DND-41 (cell line): ENCODE data around the gene LCN15.

ENCODE experiments used
- ATAC-seq: fragments of 200-7000 bp; cut with Tn5 transposase; 3 replicates; pipeline ENCODE4 v1.9.1; 2021; ENCODE audit warnings: low read depth; ENCODE audit not compliant: insufficient read depth
- DNase-seq: peaks from one replicate; pipeline ENCODE4 v3.0.0-alpha.2; 2020
- H2AFZ ChIP-seq: 2 replicates; pipeline ENCODE4 v1.6.0; 2012; ENCODE audit warnings: low read depth, low read length
- H3K27ac ChIP-seq: 2 replicates; pipeline ENCODE4 v1.5.1; 2012; ENCODE audit warnings: low read length, inconsistent platforms
- H3K27me3 ChIP-seq: fragments of 200-600 bp; sonication (generic); 2 replicates; pipeline ENCODE4 v1.6.0; 2012; ENCODE audit warnings: low read length, mild to moderate bottlenecking, inconsistent platforms; ENCODE audit not compliant: insufficient read depth, poor library complexity
- H3K36me3 ChIP-seq: 2 replicates; pipeline ENCODE4 v1.5.1; 2012; ENCODE audit warnings: low read length, inconsistent platforms; ENCODE audit not compliant: insufficient read depth
- H3K4me1 ChIP-seq: 2 replicates; pipeline ENCODE4 v1.5.1; 2012; ENCODE audit warnings: mild to moderate bottlenecking, low read length; ENCODE audit not compliant: insufficient read depth
- H3K4me2 ChIP-seq: 2 replicates; pipeline ENCODE4 v1.6.0; 2012; ENCODE audit warnings: mild to moderate bottlenecking, moderate library complexity, low read length, inconsistent platforms; ENCODE audit not compliant: insufficient read depth
- H3K4me3 ChIP-seq, 2 experiments: fragments of 200-600 bp in 1 of 2; shearing (Covaris generic) in 1 of 2; 2 replicates each; pipeline ENCODE4 v1.5.1; 2012 to 2016; ENCODE audit warnings: inconsistent platforms in 2 of 2, low read length in 2 of 2, mild to moderate bottlenecking in 2 of 2, low read depth in 1 of 2, moderate library complexity in 1 of 2
- H3K79me2 ChIP-seq: 2 replicates; pipeline ENCODE4 v1.6.0; 2012; ENCODE audit warnings: low read length, inconsistent platforms; ENCODE audit not compliant: insufficient read depth
- H3K9ac ChIP-seq: 2 replicates; pipeline ENCODE4 v1.6.0; 2012; ENCODE audit warnings: low read depth, mild to moderate bottlenecking, inconsistent platforms, low read length, moderate library complexity
- H3K9me3 ChIP-seq: 2 replicates; pipeline ENCODE4 v1.5.1; 2012; ENCODE audit warnings: low read length, moderate library complexity, mild to moderate bottlenecking, inconsistent platforms; ENCODE audit not compliant: insufficient read depth, severe bottlenecking
- H4K20me1 ChIP-seq: 2 replicates; pipeline ENCODE4 v1.6.0; 2012; ENCODE audit warnings: low read length; ENCODE audit not compliant: insufficient read depth
- CTCF ChIP-seq: IDR thresholded peaks from 2 replicates; pipeline ENCODE4 v1.5.1; 2012; ENCODE audit warnings: borderline replicate concordance, low read length, moderate library complexity, mild to moderate bottlenecking; ENCODE audit not compliant: poor library complexity, severe bottlenecking; ENCODE audit errors: extremely low read depth
- EZH2 ChIP-seq: IDR thresholded peaks from 3 replicates; pipeline ENCODE4 v1.6.1; 2012; ENCODE audit warnings: borderline replicate concordance, low read depth, mild to moderate bottlenecking, moderate library complexity, low read length, inconsistent platforms; ENCODE audit not compliant: severe bottlenecking

Gene LCN15

GRCh38 chr9:136794281-136794999 lies 30.1 kb upstream of the LCN15 start:
- Histone ChIP-seq H2AFZ (no peak overlapping the region), H3K36me3 (peaks cover 8% of the 10 kb centered on the region; the same call in 1 of the 2 replicates), H3K4me1 (peaks cover 33% of the 10 kb centered on the region), H3K9me3 (no peaks in the 10 kb centered on the region), H3K27ac (no peak overlapping the region), H3K9ac (no peak overlapping the region), H3K27me3 (peaks cover 8% of the 10 kb centered on the region), H3K4me3 (no peak overlapping the region), H3K4me2 (no peak overlapping the region), H3K79me2 (peaks cover 4% of the 10 kb centered on the region; the same call in 1 of the 2 replicates), H4K20me1 (peaks cover 20% of the 10 kb centered on the region)
- ATAC-seq: no peak
- DNase-seq: no peak
- TF ChIP-seq CTCF (no peak), EZH2 (no peak)

- H3K4me2 ChIP-seq: no peak overlapping the region
- H3K27ac ChIP-seq: no peak overlapping the region
- no peak overlapping the region for H3K9ac ChIP-seq
- peaks cover 25% of the 10 kb centered on the region for H3K4me1 ChIP-seq
- H3K79me2 ChIP-seq: peaks cover 4% of the 10 kb centered on the region; the same call in 1 of the 2 replicates
- DNase-seq (no peak), ATAC-seq (no peak)
- no peak overlapping the region for H2AFZ ChIP-seq
- no peaks in the 10 kb centered on the region for H3K9me3 ChIP-seq
- H3K36me3 ChIP-seq: peaks cover 8% of the 10 kb centered on the region; the same call in 1 of the 2 replicates
- no peaks in the 10 kb centered on the region for H3K27me3 ChIP-seq
- H3K4me3 ChIP-seq: no peak overlapping the region
- TF ChIP-seq EZH2 (no peak), CTCF (no peak)
- H4K20me1 ChIP-seq: peaks cover 11% of the 10 kb centered on the region; the same call in 1 of the 2 replicates
These were observed 29.0 kb upstream of the LCN15 start for GRCh38 chr9:136793086-136793946.

GRCh38 chr9:136792321-136793085 lies 28.2 kb upstream of the LCN15 start:
- Histone ChIP-seq H3K9me3 (no peaks in the 10 kb centered on the region), H3K27ac (peak overlapping the region; percentile 40; the same call in 1 of the 2 replicates), H3K4me3 (peak overlapping the region in 1 of 2 experiments; percentile 92; a peak in 2 of 4 replicates), H3K4me1 (peaks cover 32% of the 10 kb centered on the region), H2AFZ (no peak overlapping the region), H3K27me3 (no peaks in the 10 kb centered on the region), H3K36me3 (peaks cover 8% of the 10 kb centered on the region; the same call in 1 of the 2 replicates), H3K4me2 (peak overlapping the region; percentile 97), H3K79me2 (peaks cover 4% of the 10 kb centered on the region; the same call in 1 of the 2 replicates), H3K9ac (peak overlapping the region; percentile 90; the same call in 1 of the 2 replicates), H4K20me1 (peaks cover 11% of the 10 kb centered on the region; the same call in 1 of the 2 replicates)
- TF ChIP-seq EZH2 (no peak), CTCF (no peak)
- no peak for ATAC-seq
- no peak for DNase-seq
